ENCODE measurements around the gene ARNT2. TPM values are rescaled to one million over a fixed set of nuclear protein-coding genes. Genes with fewer than 3 reads are reported as not detected.
A peak's percentile ranks its signal among the peaks of the same experiment; 100 is the strongest.

The ARNT2 gene
- polyA plus RNA-seq, 1 of the 3 experiments (the other 2 are of a cell fraction): 17.0 TPM

DNA sequence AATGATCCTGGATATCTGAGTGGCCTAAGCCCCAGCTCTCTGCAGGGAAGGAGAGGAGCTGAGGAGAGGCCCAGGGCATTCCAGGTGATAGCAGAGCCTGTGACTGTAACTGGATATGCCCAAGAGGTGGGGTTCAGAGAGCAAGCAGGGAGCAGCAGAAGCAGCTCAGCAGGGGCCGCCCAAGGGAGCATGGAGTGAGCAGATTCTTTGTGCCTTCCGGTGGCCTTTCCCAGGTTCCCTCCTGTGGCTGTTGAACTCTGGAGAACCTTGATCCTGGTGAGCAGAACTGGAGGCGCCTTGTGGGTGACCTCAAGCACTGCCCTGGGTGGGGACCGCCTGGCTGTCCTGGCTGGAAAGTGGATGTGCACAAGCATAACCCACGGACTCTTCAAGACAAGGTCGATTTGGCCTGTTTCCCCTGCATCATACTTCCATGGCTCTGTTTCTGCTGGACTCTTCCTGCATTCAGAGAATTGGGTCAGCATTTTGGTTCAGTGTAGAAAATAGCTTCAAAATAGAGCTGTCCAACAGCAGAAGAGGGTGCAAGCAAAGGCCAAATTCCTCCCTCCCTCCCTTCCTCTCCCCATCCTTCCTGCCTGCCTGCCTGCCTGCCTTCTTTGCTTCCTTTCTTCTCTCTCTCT is 76.1 kb downstream of the ARNT2 start:
- Histone ChIP-seq H2AFZ (ENCODE audit: low read depth) (no peak overlapping the region), H3K4me1 (ENCODE audit: control insufficient read depth in 1 of 2, insufficient read depth in 2 of 2, low read depth in 1 of 2, low read length in 1 of 2) (peaks cover 0 to 32% of the 10 kb centered on the region in 2 experiments), H3K4me2 (peak overlapping the region; percentile 68), H3K79me2 (ENCODE audit: insufficient read depth) (no peaks in the 10 kb centered on the region), H3K9ac (peak overlapping the region; percentile 54), H3K9me3 (no peaks in the 10 kb centered on the region), H3K36me3 (replicated peaks in 1 of 2; ENCODE audit: control insufficient read depth in 1 of 2, insufficient read depth in 2 of 2, low read length in 1 of 2) (peaks cover 7 to 16% of the 10 kb centered on the region in 2 experiments), H3K4me3 (ENCODE audit: low read depth in 2 of 2, low read length in 1 of 2) (peak overlapping the region in 1 of 2 experiments; percentile 32; a peak in 1 of 4 replicates), H3K27me3 (ENCODE audit: insufficient read depth) (no peaks in the 10 kb centered on the region), H3K9me2 (no peaks in the 10 kb centered on the region), H3K27ac (ENCODE audit: low read depth in 2 of 2, low read length in 1 of 2) (peak overlapping the region; percentile 11 to 82; a peak in 3 of 4 replicates), H3F3A (replicated peaks; ENCODE audit: insufficient read depth) (peaks cover 30% of the 10 kb centered on the region), H4K20me1 (ENCODE audit: insufficient read depth) (no peaks in the 10 kb centered on the region)
- no peak for DNase-seq
- ChIA-PET CTCF (interaction anchor here (0.8 to 1.8 kb wide), 6 partner anchors 23 to 490 kb away, joined by 3 to 5 read pairs (median 4); no protein-coding TSS in a partner anchor), POLR2A (no interaction called here)
- 83% methylated on average over 4 of the region's 6 CpGs for WGBS (ENCODE audit: low lambda C conversion rate)
- TF ChIP-seq, protein P1, sequence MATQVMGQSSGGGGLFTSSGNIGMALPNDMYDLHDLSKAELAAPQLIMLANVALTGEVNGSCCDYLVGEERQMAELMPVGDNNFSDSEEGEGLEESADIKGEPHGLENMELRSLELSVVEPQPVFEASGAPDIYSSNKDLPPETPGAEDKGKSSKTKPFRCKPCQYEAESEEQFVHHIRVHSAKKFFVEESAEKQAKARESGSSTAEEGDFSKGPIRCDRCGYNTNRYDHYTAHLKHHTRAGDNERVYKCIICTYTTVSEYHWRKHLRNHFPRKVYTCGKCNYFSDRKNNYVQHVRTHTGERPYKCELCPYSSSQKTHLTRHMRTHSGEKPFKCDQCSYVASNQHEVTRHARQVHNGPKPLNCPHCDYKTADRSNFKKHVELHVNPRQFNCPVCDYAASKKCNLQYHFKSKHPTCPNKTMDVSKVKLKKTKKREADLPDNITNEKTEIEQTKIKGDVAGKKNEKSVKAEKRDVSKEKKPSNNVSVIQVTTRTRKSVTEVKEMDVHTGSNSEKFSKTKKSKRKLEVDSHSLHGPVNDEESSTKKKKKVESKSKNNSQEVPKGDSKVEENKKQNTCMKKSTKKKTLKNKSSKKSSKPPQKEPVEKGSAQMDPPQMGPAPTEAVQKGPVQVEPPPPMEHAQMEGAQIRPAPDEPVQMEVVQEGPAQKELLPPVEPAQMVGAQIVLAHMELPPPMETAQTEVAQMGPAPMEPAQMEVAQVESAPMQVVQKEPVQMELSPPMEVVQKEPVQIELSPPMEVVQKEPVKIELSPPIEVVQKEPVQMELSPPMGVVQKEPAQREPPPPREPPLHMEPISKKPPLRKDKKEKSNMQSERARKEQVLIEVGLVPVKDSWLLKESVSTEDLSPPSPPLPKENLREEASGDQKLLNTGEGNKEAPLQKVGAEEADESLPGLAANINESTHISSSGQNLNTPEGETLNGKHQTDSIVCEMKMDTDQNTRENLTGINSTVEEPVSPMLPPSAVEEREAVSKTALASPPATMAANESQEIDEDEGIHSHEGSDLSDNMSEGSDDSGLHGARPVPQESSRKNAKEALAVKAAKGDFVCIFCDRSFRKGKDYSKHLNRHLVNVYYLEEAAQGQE (IDR thresholded peaks at IDR 0.05; ENCODE audit: low read depth, low read length): peak; percentile 80
- no peak for TF ChIP-seq PBX3 (IDR thresholded peaks at IDR 0.05)
- no peak for TF ChIP-seq CHD2 (IDR thresholded peaks at IDR 0.05; ENCODE audit: low read length, partially characterized antibody)

DNA sequence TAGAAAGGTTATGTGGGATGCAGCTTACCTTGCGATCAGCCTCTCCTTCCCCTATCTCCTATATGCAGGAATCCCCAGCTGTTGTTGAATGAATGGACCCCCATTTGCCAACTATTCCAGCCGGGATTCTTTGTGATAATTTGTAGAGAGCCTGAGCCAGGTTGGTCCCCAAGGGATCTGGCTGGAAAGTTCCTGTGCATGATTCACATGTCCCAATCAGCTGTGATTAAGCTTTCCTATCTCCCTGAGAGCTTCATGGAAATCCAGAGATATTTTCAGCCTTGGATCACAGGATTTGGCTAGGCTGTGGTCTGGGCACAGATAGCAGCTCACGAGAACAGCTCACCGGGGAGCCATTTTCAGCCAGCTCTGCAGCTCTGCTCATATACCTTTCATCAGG is 76.7 kb downstream of the ARNT2 start:
- 31% methylated on average over 4 of the region's 4 CpGs for WGBS (ENCODE audit: low lambda C conversion rate)
- Histone ChIP-seq H3K9ac (peak overlapping the region; percentile 54), H3K4me1 (ENCODE audit: control insufficient read depth in 1 of 2, insufficient read depth in 2 of 2, low read depth in 1 of 2, low read length in 1 of 2) (peaks cover 0 to 32% of the 10 kb centered on the region in 2 experiments), H2AFZ (ENCODE audit: low read depth) (no peak overlapping the region), H3K9me3 (no peaks in the 10 kb centered on the region), H3K9me2 (no peaks in the 10 kb centered on the region), H3F3A (replicated peaks; ENCODE audit: insufficient read depth) (peaks cover 27% of the 10 kb centered on the region), H4K20me1 (ENCODE audit: insufficient read depth) (no peaks in the 10 kb centered on the region), H3K4me3 (ENCODE audit: low read depth in 2 of 2, low read length in 1 of 2) (peak overlapping the region in 1 of 2 experiments; percentile 32; a peak in 1 of 4 replicates), H3K36me3 (replicated peaks in 1 of 2; ENCODE audit: control insufficient read depth in 1 of 2, insufficient read depth in 2 of 2, low read length in 1 of 2) (peaks cover 5 to 10% of the 10 kb centered on the region in 2 experiments), H3K4me2 (peak overlapping the region; percentile 68), H3K27me3 (ENCODE audit: insufficient read depth) (no peaks in the 10 kb centered on the region), H3K27ac (ENCODE audit: low read depth in 2 of 2, low read length in 1 of 2) (peak overlapping the region; percentile 11 to 82; a peak in 3 of 4 replicates), H3K79me2 (ENCODE audit: insufficient read depth) (no peaks in the 10 kb centered on the region)
- ChIA-PET POLR2A (no interaction called here), CTCF (interaction anchor here (0.8 to 2.4 kb wide), 5 partner anchors 23 to 489 kb away, joined by 3 to 7 read pairs (median 3); no protein-coding TSS in a partner anchor)
- DNase-seq: no peak
- TF ChIP-seq ELF1 (IDR thresholded peaks at IDR 0.05): no peak
- TF ChIP-seq EP300 (IDR thresholded peaks at IDR 0.05; ENCODE audit: borderline replicate concordance in 1 of 2, low read depth in 1 of 2, low read length in 1 of 2): peak in 1 of 2 experiments; percentile 96; a peak in 2 of 4 replicates
- TF ChIP-seq, protein P2, sequence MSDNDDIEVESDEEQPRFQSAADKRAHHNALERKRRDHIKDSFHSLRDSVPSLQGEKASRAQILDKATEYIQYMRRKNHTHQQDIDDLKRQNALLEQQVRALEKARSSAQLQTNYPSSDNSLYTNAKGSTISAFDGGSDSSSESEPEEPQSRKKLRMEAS (IDR thresholded peaks at IDR 0.05; ENCODE audit: low read depth): no peak; the same call in 1 of the 2 replicates
- TF ChIP-seq TCF12 (IDR thresholded peaks at IDR 0.05): peak; percentile 93
- no peak for TF ChIP-seq NRF1 (IDR thresholded peaks at IDR 0.05; ENCODE audit: low read depth, low read length)
- peak; percentile 71; the same call in 1 of the 2 replicates for TF ChIP-seq RXRA (IDR thresholded peaks at IDR 0.05; ENCODE audit: borderline replicate concordance, low read depth)
- TF ChIP-seq YY1 (IDR thresholded peaks at IDR 0.05; ENCODE audit: low read depth): peak; percentile 85
- TF ChIP-seq TAF1 (IDR thresholded peaks at IDR 0.05; ENCODE audit: borderline replicate concordance, low read depth, low read length): no peak
- no peak for TF ChIP-seq USF2 (IDR thresholded peaks at IDR 0.05; ENCODE audit: borderline replicate concordance, low read depth, low read length)
- peak; percentile 94 for TF ChIP-seq FOSL2 (IDR thresholded peaks at IDR 0.05; ENCODE audit: borderline replicate concordance, low read depth)
- TF ChIP-seq RAD21 (IDR thresholded peaks at IDR 0.05; ENCODE audit: low read length): no peak
- TF ChIP-seq, protein P1 (IDR thresholded peaks at IDR 0.05; ENCODE audit: low read depth, low read length): peak; percentile 73; the same call in 1 of the 2 replicates
- TF ChIP-seq CHD2 (IDR thresholded peaks at IDR 0.05; ENCODE audit: low read length, partially characterized antibody): no peak
- peak; percentile 80; the same call in 1 of the 2 replicates for TF ChIP-seq NFIC (IDR thresholded peaks at IDR 0.05; ENCODE audit: borderline replicate concordance)
- TF ChIP-seq SIN3A (IDR thresholded peaks at IDR 0.05; ENCODE audit: borderline replicate concordance, low read depth, low read length): 0 out of 2 replicates have a peak, but pooled peaks have one; percentile 36
